Measurements from ENCODE around the gene STAMBPL1. TPM values are rescaled to one million over a fixed set of nuclear protein-coding genes. Genes with fewer than 3 reads are reported as not detected.

STAMBPL1 gene
- total RNA-seq, 1 donor from 2014 or later = 8.4 TPM

DNA sequence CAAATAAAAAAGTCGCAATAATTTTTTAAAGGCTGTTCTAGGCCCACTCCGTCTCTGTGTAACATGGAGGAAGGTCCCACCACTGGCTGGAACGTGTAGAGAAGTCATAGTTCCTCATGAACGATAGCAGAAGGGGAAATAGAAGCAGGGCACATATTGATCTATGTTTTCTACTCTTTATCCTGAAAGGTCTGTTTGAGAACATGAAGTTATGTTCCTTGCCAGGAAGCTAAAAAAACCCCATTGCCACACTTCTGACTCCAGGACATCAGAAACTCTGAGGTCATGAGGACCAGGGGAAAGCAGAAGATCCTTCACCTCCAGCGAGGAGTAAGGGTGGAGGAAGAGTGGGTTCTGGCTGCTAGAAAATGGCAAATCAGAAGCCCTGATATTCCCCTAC is 39.2 kb upstream of the STAMBPL1 start:
- DNase-seq (ENCODE audit: extremely low spot score, unreplicated experiment) = no peak
- Mint-ChIP-seq H3K4me3 (no peak overlapping the region), H3K27ac (no peak overlapping the region), H3K36me3 (no peaks in the 10 kb centered on the region), H3K9me3 (no peaks in the 10 kb centered on the region), H3K4me1 (ENCODE audit: unreplicated experiment) (no peaks in the 10 kb centered on the region), H3K27me3 (no peaks in the 10 kb centered on the region)
- TF ChIP-seq, protein P1, sequence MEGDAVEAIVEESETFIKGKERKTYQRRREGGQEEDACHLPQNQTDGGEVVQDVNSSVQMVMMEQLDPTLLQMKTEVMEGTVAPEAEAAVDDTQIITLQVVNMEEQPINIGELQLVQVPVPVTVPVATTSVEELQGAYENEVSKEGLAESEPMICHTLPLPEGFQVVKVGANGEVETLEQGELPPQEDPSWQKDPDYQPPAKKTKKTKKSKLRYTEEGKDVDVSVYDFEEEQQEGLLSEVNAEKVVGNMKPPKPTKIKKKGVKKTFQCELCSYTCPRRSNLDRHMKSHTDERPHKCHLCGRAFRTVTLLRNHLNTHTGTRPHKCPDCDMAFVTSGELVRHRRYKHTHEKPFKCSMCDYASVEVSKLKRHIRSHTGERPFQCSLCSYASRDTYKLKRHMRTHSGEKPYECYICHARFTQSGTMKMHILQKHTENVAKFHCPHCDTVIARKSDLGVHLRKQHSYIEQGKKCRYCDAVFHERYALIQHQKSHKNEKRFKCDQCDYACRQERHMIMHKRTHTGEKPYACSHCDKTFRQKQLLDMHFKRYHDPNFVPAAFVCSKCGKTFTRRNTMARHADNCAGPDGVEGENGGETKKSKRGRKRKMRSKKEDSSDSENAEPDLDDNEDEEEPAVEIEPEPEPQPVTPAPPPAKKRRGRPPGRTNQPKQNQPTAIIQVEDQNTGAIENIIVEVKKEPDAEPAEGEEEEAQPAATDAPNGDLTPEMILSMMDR (conservative IDR thresholded peaks at IDR 0.05) = no peak

DNA sequence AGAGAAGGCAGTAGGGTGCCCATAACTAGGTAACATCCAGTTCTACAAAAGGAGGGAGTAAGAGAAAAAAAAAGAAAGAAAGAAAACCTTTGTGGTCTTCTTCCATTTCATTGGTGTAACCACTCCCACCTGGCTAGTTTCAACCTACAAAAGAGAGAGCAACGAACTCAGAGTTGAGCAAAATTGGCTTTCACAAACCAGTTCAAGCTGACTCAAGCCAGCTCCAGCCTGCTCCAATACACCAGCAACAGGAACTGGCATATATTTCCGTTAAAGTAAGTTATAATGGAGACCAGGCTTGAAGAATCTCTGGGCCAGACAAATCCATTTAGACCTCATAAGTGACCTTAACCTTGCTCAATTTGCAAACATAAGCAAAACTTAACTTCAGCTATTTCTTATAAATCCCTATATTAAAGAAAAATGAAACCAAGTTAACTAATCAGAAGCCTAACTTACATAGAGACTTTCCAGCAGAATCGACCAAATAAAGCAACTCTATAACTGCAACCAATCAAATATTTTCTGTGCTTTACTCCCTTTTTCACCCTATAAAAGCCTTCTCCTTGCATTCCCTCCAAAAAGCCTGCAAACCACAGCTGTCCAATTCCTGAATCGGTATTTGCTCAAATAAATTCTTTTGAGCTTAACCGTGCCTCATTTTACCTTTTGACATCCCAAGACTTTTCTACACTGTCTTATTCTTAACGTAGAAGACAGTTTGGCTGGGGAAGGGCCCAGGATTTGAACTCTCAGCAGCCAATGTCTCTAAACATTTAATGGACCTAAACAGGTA is 38.5 kb upstream of the STAMBPL1 start:
- no peaks in the 10 kb centered on the region for H3K27me3 Mint-ChIP-seq
- H3K4me3 Mint-ChIP-seq = no peak overlapping the region
- TF ChIP-seq, protein P1 (conservative IDR thresholded peaks at IDR 0.05) = no peak

DNA sequence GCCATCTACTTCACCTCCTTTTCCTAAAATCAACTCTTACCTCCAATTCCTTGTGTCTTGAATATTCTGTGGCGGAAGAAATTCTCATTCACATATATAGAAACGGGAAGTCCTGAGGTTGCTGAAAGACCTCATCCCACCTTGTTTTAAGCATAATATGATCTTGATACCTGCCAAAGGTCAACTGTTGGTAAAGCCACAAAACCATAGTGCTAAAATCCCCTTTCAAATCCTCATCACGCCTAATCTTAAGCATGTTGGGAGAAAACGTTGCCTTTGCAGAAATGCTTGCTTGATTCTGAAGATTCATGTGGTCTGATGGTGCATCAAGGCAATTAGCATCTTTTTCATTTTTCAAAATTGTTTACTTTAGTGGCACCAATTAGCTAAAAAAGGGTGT is 36.9 kb upstream of the STAMBPL1 start:
- TF ChIP-seq, protein P1 (conservative IDR thresholded peaks at IDR 0.05) = no peak
- DNase-seq (ENCODE audit: extremely low spot score, unreplicated experiment) = no peak
- no peak overlapping the region for H3K4me3 Mint-ChIP-seq
- no peaks in the 10 kb centered on the region for H3K9me3 Mint-ChIP-seq
- no peaks in the 10 kb centered on the region for H3K27me3 Mint-ChIP-seq
- no peaks in the 10 kb centered on the region for H3K36me3 Mint-ChIP-seq
- peaks cover under 1% of the 10 kb centered on the region for H3K4me1 Mint-ChIP-seq (ENCODE audit: unreplicated experiment)
- H3K27ac Mint-ChIP-seq = no peak overlapping the region

More for the DNA sequence above, 38.5 kb upstream of the STAMBPL1 start:
- no peaks in the 10 kb centered on the region for H3K4me1 Mint-ChIP-seq (ENCODE audit: unreplicated experiment)
- H3K9me3 Mint-ChIP-seq = no peaks in the 10 kb centered on the region
- no peak overlapping the region for H3K27ac Mint-ChIP-seq
- no peak for DNase-seq (ENCODE audit: extremely low spot score, unreplicated experiment)
- no peaks in the 10 kb centered on the region for H3K36me3 Mint-ChIP-seq

DNA sequence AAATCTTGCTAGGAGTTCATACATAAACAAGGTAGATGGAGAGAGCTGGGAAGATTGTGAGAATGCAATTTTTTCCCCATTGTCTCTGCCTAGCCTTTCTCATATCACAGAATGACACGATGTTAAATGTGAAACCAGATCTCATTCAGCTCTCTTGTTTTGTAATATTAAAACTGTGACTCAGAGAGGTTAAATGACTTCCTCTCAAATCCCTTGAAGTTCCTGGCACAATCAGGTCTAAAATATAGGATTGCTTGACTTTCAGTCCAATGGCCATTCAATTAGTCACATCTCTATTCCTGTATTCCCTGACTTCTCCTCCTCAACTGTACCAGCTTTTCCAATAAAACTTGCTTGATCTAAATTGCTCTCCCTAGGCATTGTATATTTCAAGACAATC is 31.5 kb upstream of the STAMBPL1 start:
- no peaks in the 10 kb centered on the region for H3K9me3 Mint-ChIP-seq
- TF ChIP-seq, protein P1 (conservative IDR thresholded peaks at IDR 0.05) = no peak
- peak overlapping the region; percentile 30 for H3K27ac Mint-ChIP-seq
- H3K36me3 Mint-ChIP-seq = no peaks in the 10 kb centered on the region
- no peaks in the 10 kb centered on the region for H3K27me3 Mint-ChIP-seq
- H3K4me1 Mint-ChIP-seq (ENCODE audit: unreplicated experiment) = peaks cover 13% of the 10 kb centered on the region
- H3K4me3 Mint-ChIP-seq = no peak overlapping the region
- no peak for DNase-seq (ENCODE audit: extremely low spot score, unreplicated experiment)

DNA sequence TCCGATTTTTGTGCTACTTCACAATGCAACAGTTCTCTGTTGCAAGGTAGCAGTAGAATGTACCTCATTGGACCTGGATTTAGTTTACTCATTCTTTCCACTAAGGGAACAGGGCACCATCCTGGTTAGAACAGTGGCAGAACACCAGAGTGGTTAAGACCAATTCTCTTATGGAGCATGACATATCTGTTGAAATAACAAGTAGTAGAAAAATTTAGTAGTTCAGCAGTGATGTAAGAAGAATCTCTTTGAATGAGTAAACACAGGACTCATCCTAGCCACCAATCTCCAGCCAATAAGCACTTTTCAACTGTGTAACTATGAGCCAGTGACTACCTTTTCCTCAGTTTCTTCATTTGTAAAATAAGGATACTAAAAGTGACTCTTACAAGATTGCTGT is 30.8 kb upstream of the STAMBPL1 start:
- TF ChIP-seq, protein P1 (conservative IDR thresholded peaks at IDR 0.05) = no peak
- Mint-ChIP-seq H3K9me3 (no peaks in the 10 kb centered on the region), H3K36me3 (no peaks in the 10 kb centered on the region), H3K27me3 (no peaks in the 10 kb centered on the region), H3K4me3 (peak overlapping the region; percentile 3), H3K27ac (no peak overlapping the region), H3K4me1 (ENCODE audit: unreplicated experiment) (peaks cover 17% of the 10 kb centered on the region)
- no peak for DNase-seq (ENCODE audit: extremely low spot score, unreplicated experiment)

Measured in type B pancreatic cell (in vitro differentiated cells).